SU-DHL-6 (cell line): ENCODE data around the gene FUT8.

Source experiments
- CTCF ChIP-seq: fragments of 200-600 bp; sonication (generic); IDR thresholded peaks from one replicate; pipeline ENCODE4 v1.5.1; 2017; ENCODE audit warnings: antibody characterized with exemption, mild to moderate bottlenecking, low read length, moderate library complexity; ENCODE audit not compliant: insufficient read depth, poor library complexity, severe bottlenecking
- EZH2phosphoT487 ChIP-seq: fragments of 200-600 bp; sonication (generic), shearing (Covaris generic); conservative IDR thresholded peaks from 2 replicates; pipeline ENCODE4 v1.6.1; 2018; ENCODE audit warnings: mild to moderate bottlenecking, antibody characterized with exemption, low read length, moderate library complexity, mixed read lengths

GRCh38 chr14:65425885-65426284 lies 13.4 kb downstream of the FUT8 start:
- TF ChIP-seq CTCF (no peak), EZH2phosphoT487 (no peak)
